Pancreas (tissue), 10 donors: ENCODE measurements around the gene ACAP3. TPM values are rescaled to one million over a fixed set of nuclear protein-coding genes. Genes with fewer than 3 reads are reported as not detected.

ENCODE experiments used
- ATAC-seq, 4 donors: fragments of 200-7000 bp; cut with Tn5 transposase; one replicate each; pipeline versions ENCODE4 v1.8.0 to v1.9.1; 2020; ENCODE audit warnings: mild to moderate bottlenecking in 4 of 4, moderate library complexity in 4 of 4
- DNase-seq, 6 donors: peaks; one replicate each; pipeline ENCODE4 v3.0.0-alpha.2; 2020
- FAIRE-seq: peaks from 2 replicates; lab custom pipeline; 2012; peaks lifted over from hg19 to GRCh38; lab: Jason Lieb, UNC
- H3K27ac ChIP-seq, 4 donors: fragments of 200-600 bp; sonication (generic); 1 replicate in 3 of 4; 2 replicates in 1 of 4; pipeline versions ENCODE4 v1.5.0 to v1.8.0; 2020
- H3K27me3 ChIP-seq, 4 donors: fragments of 200-600 bp; one replicate each; pipeline ENCODE4 v1.8.0; 2021
- H3K36me3 ChIP-seq, 3 donors: fragments of 200-600 bp; sonication (generic) in 1 of 3; one replicate each; pipeline versions ENCODE4 v1.5.0 to v1.8.0; 2020 to 2021
- H3K4me1 ChIP-seq, 3 donors: fragments of 200-600 bp; one replicate each; pipeline ENCODE4 v1.8.0; 2021
- H3K4me3 ChIP-seq, 4 donors: fragments of 200-600 bp; sonication (generic) in 2 of 4; one replicate each; pipeline versions ENCODE4 v1.5.0 to v1.8.0; 2020 to 2021
- H3K9me3 ChIP-seq, 4 donors: fragments of 200-600 bp; one replicate each; pipeline ENCODE4 v1.8.0; 2021
- CTCF ChIP-seq, 4 donors: fragments of 200-600 bp; sonication (generic) in 3 of 4; IDR thresholded peaks; one replicate each; pipeline versions ENCODE4 v1.5.0 to v1.8.0; 2021; ENCODE audit warnings: antibody characterized with exemption in 4 of 4
- WGBS, 2 donors: extraction: QIAGEN DNeasy Blood & Tissue Kit; methylation state at CpG; one replicate each; pipeline ENCODE4 v1.1.7; 2013; 5-methylcytosine and 5-hydroxymethylcytosine counted together
- intact Hi-C, 3 donors: fragments of 100-400 bp; cut with DNase I; formaldehyde crosslinking; loops; one replicate each; pipeline versions ENCODE4 v1.11.1 to v1.14.2; 2022
- polyA plus RNA-seq, 2 donors: library from polyadenylated mRNA; stranded (reverse); fragments of 200-250 nt; gene quantifications; one replicate each; pipeline ENCODE4 v1.2.3, GENCODE V29; 2013
- total RNA-seq, 6 donors: library from RNA; stranded (reverse); fragmentation: NEBNext Ultra II Directional in 4 of 6; extraction: Animal tissue kit (Norgen Biotek cat#: 25700) in 4 of 6; gene quantifications; one replicate each; pipeline versions ENCODE4 v1.2.1 to v1.2.4, GENCODE V29; 2021 to 2023
- donor health status: healthy with polysubstance abuse.
- donor health status: DM: no; HTN: no; CAD: no; lungs with moderate emphysema.
- donor health status: DM: no; HTN: no; CAD: no.
- donor health status: control.
- donor health status: control.
- donor health status: Bipolar disorder and iron deficiency.
- donor health status: DM: yes; HTN: yes; CAD: no.
- donor health status: DM: no; HTN: no; CAD: no.
- donor health status: DM: no; HTN: no; CAD: no.
- donor health status: DM: yes; HTN: yes; CAD: no.

ACAP3 gene
- total and polyA plus RNA-seq, 8 donors: 15.2 to 133 (median 21.4) TPM

GRCh38 chr1:1346501-1346890, 38.8 kb upstream of the ACAP3 start:
- Histone ChIP-seq H3K27ac (no peak overlapping the region), H3K9me3 (no peaks in the 10 kb centered on the region), H3K27me3 (no peaks in the 10 kb centered on the region), H3K36me3 (no peaks in the 10 kb centered on the region), H3K4me3 (no peak overlapping the region), H3K4me1 (peaks cover 8 to 20% (median 11%) of the 10 kb centered on the region in 3 donors)
- WGBS, 2 donors: 73 to 85% methylated on average over 9 to 10 of the region's 10 CpGs
- DNase-seq (peak in 1 of 6 donors; percentile 36), FAIRE-seq (no peak), ATAC-seq (no peak)
- TF ChIP-seq CTCF (IDR thresholded peaks at IDR 0.05): no peak
- intact Hi-C loops: no loop called here

- peak in 1 of 6 donors; percentile 52 for DNase-seq
- no peak for TF ChIP-seq CTCF (IDR thresholded peaks at IDR 0.05)
- no peaks in the 10 kb centered on the region for H3K36me3 ChIP-seq
- no peak overlapping the region for H3K27ac ChIP-seq
- H3K27me3 ChIP-seq: no peaks in the 10 kb centered on the region
- H3K4me3 ChIP-seq: no peak overlapping the region
- no peaks in the 10 kb centered on the region for H3K9me3 ChIP-seq
- WGBS, 2 donors: 49 to 55% methylated on average over 12 of the region's 12 CpGs
- no peak for FAIRE-seq
- ATAC-seq: no peak
- H3K4me1 ChIP-seq: peaks cover 8 to 20% (median 11%) of the 10 kb centered on the region in 3 donors
- intact Hi-C loops: no loop called here
Measured at GRCh38 chr1:1345860-1346500, 38.2 kb upstream of the ACAP3 start.

- intact Hi-C loops: no loop called here
- WGBS, 2 donors: 73 to 76% methylated on average over 15 to 16 of the region's 16 CpGs
- Histone ChIP-seq H3K9me3 (no peaks in the 10 kb centered on the region), H3K36me3 (no peaks in the 10 kb centered on the region), H3K4me1 (peaks cover 8 to 20% (median 11%) of the 10 kb centered on the region in 3 donors), H3K4me3 (no peak overlapping the region), H3K27me3 (no peaks in the 10 kb centered on the region), H3K27ac (no peak overlapping the region)
- FAIRE-seq (no peak), DNase-seq (peak in 1 of 6 donors; percentile 57), ATAC-seq (no peak)
- TF ChIP-seq CTCF (IDR thresholded peaks at IDR 0.05): no peak
Measured at GRCh38 chr1:1345384-1345783, 37.7 kb upstream of the ACAP3 start.

GRCh38 chr1:1344655-1345361, 37.1 kb upstream of the ACAP3 start:
- WGBS, 2 donors: 62 to 72% methylated on average over 15 of the region's 15 CpGs
- H3K9me3 ChIP-seq: no peaks in the 10 kb centered on the region
- intact Hi-C loops: no loop called here
- peak in 1 of 4 donors; percentile 29 for TF ChIP-seq CTCF (IDR thresholded peaks at IDR 0.05)
- no peak overlapping the region for H3K27ac ChIP-seq
- peaks cover 8 to 20% (median 11%) of the 10 kb centered on the region in 3 donors for H3K4me1 ChIP-seq
- DNase-seq (peak in 1 of 6 donors; percentile 59), ATAC-seq (peak in 1 of 4 donors; percentile 2), FAIRE-seq (no peak)
- H3K4me3 ChIP-seq: no peak overlapping the region
- no peaks in the 10 kb centered on the region for H3K36me3 ChIP-seq
- no peaks in the 10 kb centered on the region for H3K27me3 ChIP-seq
